ENCODE data around the gene MRI1.
"Not testable (repeated sequence)": the region's sequence is repeated elsewhere in the genome, so short reads cannot be mapped to it uniquely, and the experiment has no call there.

Gene MRI1

GRCh38 chr19:13748169-13748828 lies 16.0 kb upstream of the MRI1 start:
- peaks cover 21% of the 10 kb centered on the region for H3K36me3 ChIP-seq
- H3K4me1 ChIP-seq (ENCODE audit: control insufficient read depth in 1 of 2, insufficient read depth in 1 of 2, low read depth in 1 of 2, low read length in 1 of 2): peaks cover 13 to 16% of the 10 kb centered on the region in 2 experiments
- no peaks in the 10 kb centered on the region for H3K27me3 ChIP-seq
- peak overlapping the region; percentile 70 to 94 for H3K4me3 ChIP-seq (ENCODE audit: low read depth in 1 of 2, low read length in 1 of 2)
- TF ChIP-seq, protein P1, sequence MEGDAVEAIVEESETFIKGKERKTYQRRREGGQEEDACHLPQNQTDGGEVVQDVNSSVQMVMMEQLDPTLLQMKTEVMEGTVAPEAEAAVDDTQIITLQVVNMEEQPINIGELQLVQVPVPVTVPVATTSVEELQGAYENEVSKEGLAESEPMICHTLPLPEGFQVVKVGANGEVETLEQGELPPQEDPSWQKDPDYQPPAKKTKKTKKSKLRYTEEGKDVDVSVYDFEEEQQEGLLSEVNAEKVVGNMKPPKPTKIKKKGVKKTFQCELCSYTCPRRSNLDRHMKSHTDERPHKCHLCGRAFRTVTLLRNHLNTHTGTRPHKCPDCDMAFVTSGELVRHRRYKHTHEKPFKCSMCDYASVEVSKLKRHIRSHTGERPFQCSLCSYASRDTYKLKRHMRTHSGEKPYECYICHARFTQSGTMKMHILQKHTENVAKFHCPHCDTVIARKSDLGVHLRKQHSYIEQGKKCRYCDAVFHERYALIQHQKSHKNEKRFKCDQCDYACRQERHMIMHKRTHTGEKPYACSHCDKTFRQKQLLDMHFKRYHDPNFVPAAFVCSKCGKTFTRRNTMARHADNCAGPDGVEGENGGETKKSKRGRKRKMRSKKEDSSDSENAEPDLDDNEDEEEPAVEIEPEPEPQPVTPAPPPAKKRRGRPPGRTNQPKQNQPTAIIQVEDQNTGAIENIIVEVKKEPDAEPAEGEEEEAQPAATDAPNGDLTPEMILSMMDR (IDR thresholded peaks at IDR 0.05): no peak
- peak overlapping the region; percentile 87 for H3K27ac ChIP-seq
- H3K9me3 ChIP-seq: no peaks in the 10 kb centered on the region

DNA sequence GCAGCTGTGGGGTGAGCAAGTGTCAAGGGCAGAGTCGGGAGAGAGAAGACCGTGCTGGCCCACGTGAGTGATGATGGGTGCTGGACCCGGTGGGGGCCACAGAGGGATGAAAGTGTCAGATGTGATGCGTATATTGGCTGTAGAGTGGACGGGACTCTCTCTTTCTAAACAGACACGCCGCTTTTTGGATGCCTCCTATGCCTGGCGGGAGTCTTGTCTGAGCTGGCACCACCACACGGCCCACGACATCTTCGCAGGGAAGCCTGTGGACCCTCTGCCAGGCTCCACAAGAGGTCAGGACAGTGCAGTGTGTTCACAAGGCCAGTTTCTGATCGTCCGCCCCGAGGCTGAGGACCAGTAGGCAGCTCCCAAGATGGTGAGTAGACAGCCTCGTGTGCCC lies 12.9 kb upstream of the MRI1 start:
- Histone ChIP-seq H3K27me3 (no peaks in the 10 kb centered on the region), H3K4me3 (ENCODE audit: low read depth in 1 of 2, low read length in 1 of 2) (no peak overlapping the region), H3K36me3 (peaks cover 51% of the 10 kb centered on the region), H3K4me1 (ENCODE audit: control insufficient read depth in 1 of 2, insufficient read depth in 1 of 2, low read depth in 1 of 2, low read length in 1 of 2) (peaks cover 13 to 16% of the 10 kb centered on the region in 2 experiments), H3K27ac (no peak overlapping the region), H3K9me3 (no peaks in the 10 kb centered on the region)
- TF ChIP-seq, protein P1 (IDR thresholded peaks at IDR 0.05): no peak

DNA sequence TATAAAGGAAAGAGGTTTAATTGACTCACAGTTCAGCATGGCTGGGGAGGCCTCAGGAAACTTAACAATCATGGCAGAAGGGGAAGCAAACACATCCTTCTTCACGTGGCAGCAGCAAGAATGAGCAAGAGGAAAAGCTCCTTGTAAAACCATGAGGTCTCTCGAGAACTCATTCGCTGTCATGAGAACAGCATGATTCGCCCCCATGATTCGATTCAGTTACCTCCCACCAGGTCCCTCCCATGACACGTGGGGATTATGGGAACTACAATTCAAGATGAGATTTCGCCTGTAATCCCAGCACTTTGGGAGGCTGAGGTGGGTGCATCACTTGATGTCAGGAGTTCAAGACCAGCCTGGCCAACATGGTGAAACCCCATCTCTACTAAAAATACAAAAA lies 10.7 kb upstream of the MRI1 start:
- not testable (repeated sequence) for H3K9me3 ChIP-seq; H3K27ac ChIP-seq; H3K4me3 ChIP-seq (ENCODE audit: low read depth in 1 of 2, low read length in 1 of 2); H3K4me1 ChIP-seq (ENCODE audit: control insufficient read depth in 1 of 2, insufficient read depth in 1 of 2, low read depth in 1 of 2, low read length in 1 of 2); H3K27me3 ChIP-seq
- peaks cover 71% of the 10 kb centered on the region for H3K36me3 ChIP-seq

DNA sequence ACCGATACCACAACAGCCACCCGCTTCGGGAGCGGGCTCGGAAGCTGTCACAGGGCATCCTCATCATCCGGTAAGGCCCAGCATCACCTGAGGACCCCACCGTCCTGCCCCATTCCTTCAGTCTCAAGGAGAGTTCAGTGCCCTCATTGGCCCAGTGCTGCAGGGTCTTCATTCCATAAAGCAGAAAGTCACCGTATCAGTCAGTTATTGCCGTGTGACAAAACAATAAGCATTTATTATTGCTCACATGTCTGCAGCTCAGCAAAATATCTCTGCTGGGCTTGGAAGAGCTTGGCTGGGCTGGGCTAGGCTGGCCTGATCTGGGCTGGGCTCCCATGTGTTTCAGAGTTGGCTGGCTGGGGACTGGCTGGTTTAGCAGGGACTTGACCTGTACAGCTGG lies 8.1 kb upstream of the MRI1 start:
- H3K36me3 ChIP-seq: peaks cover 97% of the 10 kb centered on the region
- H3K27me3 ChIP-seq: no peaks in the 10 kb centered on the region
- H3K4me1 ChIP-seq (ENCODE audit: control insufficient read depth in 1 of 2, insufficient read depth in 1 of 2, low read depth in 1 of 2, low read length in 1 of 2): no peaks in the 10 kb centered on the region
- no peaks in the 10 kb centered on the region for H3K9me3 ChIP-seq
- H3K4me3 ChIP-seq (ENCODE audit: low read depth in 1 of 2, low read length in 1 of 2): no peak overlapping the region
- TF ChIP-seq, protein P1 (IDR thresholded peaks at IDR 0.05): no peak
- H3K27ac ChIP-seq: no peak overlapping the region

DNA sequence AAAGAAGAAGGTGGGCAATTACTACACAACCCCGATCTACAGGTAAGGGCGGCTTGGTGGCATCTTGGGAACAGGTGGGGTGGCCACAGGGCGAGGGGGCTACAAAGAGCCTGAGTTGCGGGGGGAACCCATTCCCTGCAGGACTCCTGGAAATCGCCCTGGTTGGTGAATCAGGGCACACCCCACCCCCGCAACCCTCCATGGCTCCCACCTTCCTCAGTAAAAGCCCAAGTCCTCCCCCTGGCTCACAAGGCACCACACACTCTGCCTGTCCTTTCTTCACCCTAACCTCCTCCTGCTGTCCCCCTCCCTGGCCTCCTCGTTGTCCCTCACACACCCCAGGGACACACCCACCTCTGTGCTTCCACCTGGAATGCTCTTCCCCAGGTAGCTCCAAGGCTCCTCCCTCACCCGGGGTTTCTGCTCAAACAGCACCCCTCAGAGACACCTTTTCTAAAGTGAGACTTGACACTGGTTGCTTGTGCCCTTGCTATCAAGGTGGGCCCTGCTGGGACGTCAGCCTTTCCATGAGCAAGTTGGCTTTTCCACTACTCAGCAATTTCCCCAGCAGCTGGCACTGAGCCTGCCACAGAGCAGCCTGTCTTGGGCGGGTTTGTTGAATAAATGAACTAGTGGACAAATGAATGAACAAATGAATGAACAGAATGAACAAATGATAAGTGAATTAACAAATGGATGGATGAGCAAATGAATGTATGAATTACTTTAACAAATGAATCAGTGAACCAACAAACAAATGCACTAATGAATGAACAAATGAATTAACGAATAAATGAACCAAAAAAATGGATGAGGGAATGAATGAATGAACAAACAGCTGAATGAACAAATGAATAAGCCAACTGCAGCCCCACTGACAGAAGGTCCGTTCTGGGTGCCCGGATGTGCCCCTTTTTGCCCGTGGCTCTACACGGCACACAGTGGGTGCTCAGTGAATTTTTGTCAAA lies 6.2 kb upstream of the MRI1 start:
- Histone ChIP-seq H3K4me3 (ENCODE audit: low read depth in 1 of 2, low read length in 1 of 2) (no peak overlapping the region), H3K4me1 (ENCODE audit: control insufficient read depth in 1 of 2, insufficient read depth in 1 of 2, low read depth in 1 of 2, low read length in 1 of 2) (no peaks in the 10 kb centered on the region), H3K9me3 (no peaks in the 10 kb centered on the region), H3K36me3 (peaks cover 97% of the 10 kb centered on the region), H3K27ac (no peak overlapping the region), H3K27me3 (no peaks in the 10 kb centered on the region)
- TF ChIP-seq, protein P1 (IDR thresholded peaks at IDR 0.05): no peak

DNA sequence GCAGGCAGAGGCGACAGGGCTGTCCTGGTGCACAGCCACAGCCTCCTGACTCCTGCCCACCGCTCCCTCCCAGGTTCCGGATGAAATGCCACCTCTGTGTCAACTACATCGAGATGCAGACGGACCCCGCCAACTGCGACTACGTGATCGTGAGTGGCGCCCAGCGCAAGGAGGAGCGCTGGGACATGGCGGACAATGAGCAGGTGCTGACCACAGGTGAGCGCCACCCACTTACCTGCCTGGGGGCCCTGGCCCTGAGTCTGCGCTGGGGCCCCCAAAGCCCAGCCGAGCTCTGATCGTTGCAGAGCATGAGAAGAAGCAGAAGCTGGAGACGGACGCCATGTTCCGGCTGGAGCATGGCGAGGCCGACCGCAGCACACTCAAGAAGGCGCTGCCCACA lies 5.5 kb upstream of the MRI1 start:
- Histone ChIP-seq H3K4me3 (ENCODE audit: low read depth in 1 of 2, low read length in 1 of 2) (no peak overlapping the region), H3K36me3 (peaks cover 96% of the 10 kb centered on the region), H3K27ac (no peak overlapping the region), H3K9me3 (no peaks in the 10 kb centered on the region), H3K4me1 (ENCODE audit: control insufficient read depth in 1 of 2, insufficient read depth in 1 of 2, low read depth in 1 of 2, low read length in 1 of 2) (peaks cover under 1 to 2% of the 10 kb centered on the region in 2 experiments), H3K27me3 (no peaks in the 10 kb centered on the region)
- TF ChIP-seq, protein P1 (IDR thresholded peaks at IDR 0.05): no peak

All from neutrophil (primary cell).